K562 (cell line): Measurements from ENCODE around the gene KIFC3. TPM values are rescaled to one million over a fixed set of nuclear protein-coding genes. Genes with fewer than 3 reads are reported as not detected.

Experiments used
- DNMT1 ChIP-seq: fragments of 450-650 bp; IDR thresholded peaks from 2 replicates; pipeline ENCODE4 v1.6.1; 2016; ENCODE audit warnings: antibody characterized with exemption, mild to moderate bottlenecking
- FOXK2 ChIP-seq, 2 experiments: fragments of 450-650 bp; IDR thresholded peaks in 1 of 2; conservative IDR thresholded peaks in 1 of 2; 2 replicates each; pipeline ENCODE4 v1.6.1; 2016; ENCODE audit warnings: low read depth in 2 of 2, mild to moderate bottlenecking in 1 of 2
- KLF1 ChIP-seq: fragments of 450-650 bp; IDR thresholded peaks from 2 replicates; pipeline ENCODE4 v1.6.1; 2016; ENCODE audit warnings: missing genetic modification characterization, missing compliant biosample characterization
- PPARD ChIP-seq: fragments of 250-450 bp; sonication (Bioruptor Pico); IDR thresholded peaks from 2 replicates; pipeline ENCODE4 v1.8.0; 2022; ENCODE audit warnings: inconsistent platforms, mild to moderate bottlenecking, moderate library complexity
- SETDB1 ChIP-seq: IDR thresholded peaks from one replicate; pipeline ENCODE4 v1.6.1; 2012; ENCODE audit warnings: low read length, control low read depth, inconsistent platforms
- SIN3B ChIP-seq: fragments of 450-650 bp; IDR thresholded peaks from 2 replicates; pipeline ENCODE4 v1.6.1; 2017; ENCODE audit warnings: low read depth, mild to moderate bottlenecking, moderate library complexity
- SREBF1 ChIP-seq: fragments of 150-350 bp; IDR thresholded peaks from 2 replicates; pipeline ENCODE4 v1.6.1; 2014; ENCODE audit warnings: antibody characterized with exemption, low read depth, low read length, borderline replicate concordance
- ZBTB7A ChIP-seq: IDR thresholded peaks from 2 replicates; pipeline ENCODE4 v1.6.1; 2011; ENCODE audit warnings: low read depth, mild to moderate bottlenecking, low read length, moderate library complexity, borderline replicate concordance; ENCODE audit not compliant: control insufficient read depth
- ZC3H8 ChIP-seq: fragments of 450-650 bp; IDR thresholded peaks from 2 replicates; pipeline ENCODE4 v1.6.1; 2017
- ZNF140 ChIP-seq: fragments of 250-450 bp; sonication (Bioruptor Pico); IDR thresholded peaks from 2 replicates; pipeline ENCODE4 v1.8.0; 2021; ENCODE audit warnings: moderate library complexity, mild to moderate bottlenecking, inconsistent platforms
- ZNF184 ChIP-seq: sonication (generic); formaldehyde crosslinking; IDR thresholded peaks from 2 replicates; pipeline ENCODE4 v1.5.0; 2020; ENCODE audit warnings: missing genetic modification reagents
- polyA plus RNA-seq, 8 experiments: library from polyadenylated mRNA; depleted of rRNA in 4 of 8; stranded (reverse) in 5 of 8; unstranded in 3 of 8; fragments of >200 nt; fragmentation: Nextera tagmentation in 2 of 8; fragmentation: Illumina TruSeq in 1 of 8; extraction: Ambion mirVana in 2 of 8; extraction: Trizol in 1 of 8; gene quantifications; 2 replicates each; pipeline versions ENCODE4 v1.2.1 to v1.2.3, GENCODE V29; 2011 to 2014; ENCODE audit warnings: inconsistent platforms in 1 of 8, missing spikeins in 1 of 8
- total RNA-seq, 7 experiments: library from RNA; depleted of rRNA in 6 of 7; stranded (reverse); fragments of >200 nt in 6 of 7; fragmentation: Illumina TruSeq in 2 of 7; extraction: Trizol in 2 of 7; gene quantifications; 2 replicates each; pipeline versions ENCODE4 v1.2.1 to v1.2.3, GENCODE V29; 2011 to 2021; ENCODE audit warnings: low replicate concordance in 1 of 7
- TF ChIP-seq, protein P1 (sequence below): IDR thresholded peaks from 3 replicates; pipeline ENCODE4 v1.6.1; 2011; ENCODE audit warnings: borderline replicate concordance, mild to moderate bottlenecking; ENCODE audit not compliant: insufficient read length, insufficient read depth
- TF ChIP-seq, protein P2 (sequence below), 2 experiments: IDR thresholded peaks in 1 of 2; conservative IDR thresholded peaks in 1 of 2; 2 replicates each; pipeline ENCODE4 v1.6.1; 2016; ENCODE audit warnings: low read depth in 2 of 2, mild to moderate bottlenecking in 1 of 2, missing compliant biosample characterization in 1 of 2, missing genetic modification characterization in 1 of 2, moderate library complexity in 1 of 2
- TF ChIP-seq, protein P3 (sequence below): fragments of 450-650 bp; formaldehyde crosslinking; conservative IDR thresholded peaks from 2 replicates; pipeline ENCODE4 v1.4.0; 2022; ENCODE audit warnings: mild to moderate bottlenecking, missing genetic modification characterization
- TF ChIP-seq, protein P4 (sequence below): fragments of 250-450 bp; sonication (Bioruptor Pico); IDR thresholded peaks from 2 replicates; pipeline ENCODE4 v1.5.0; 2020; ENCODE audit warnings: mild to moderate bottlenecking, borderline replicate concordance
- TF ChIP-seq, protein P5 (sequence below): fragments of 450-650 bp; IDR thresholded peaks from 2 replicates; pipeline ENCODE4 v1.6.1; 2017; ENCODE audit warnings: mild to moderate bottlenecking, moderate library complexity

The KIFC3 gene
- total and polyA plus RNA-seq, 9 of the 15 experiments (the other 6 are each of a cell fraction or from before 2014, with no cell fraction given) = 0.23 to 105 (median 26.2) TPM

DNA sequence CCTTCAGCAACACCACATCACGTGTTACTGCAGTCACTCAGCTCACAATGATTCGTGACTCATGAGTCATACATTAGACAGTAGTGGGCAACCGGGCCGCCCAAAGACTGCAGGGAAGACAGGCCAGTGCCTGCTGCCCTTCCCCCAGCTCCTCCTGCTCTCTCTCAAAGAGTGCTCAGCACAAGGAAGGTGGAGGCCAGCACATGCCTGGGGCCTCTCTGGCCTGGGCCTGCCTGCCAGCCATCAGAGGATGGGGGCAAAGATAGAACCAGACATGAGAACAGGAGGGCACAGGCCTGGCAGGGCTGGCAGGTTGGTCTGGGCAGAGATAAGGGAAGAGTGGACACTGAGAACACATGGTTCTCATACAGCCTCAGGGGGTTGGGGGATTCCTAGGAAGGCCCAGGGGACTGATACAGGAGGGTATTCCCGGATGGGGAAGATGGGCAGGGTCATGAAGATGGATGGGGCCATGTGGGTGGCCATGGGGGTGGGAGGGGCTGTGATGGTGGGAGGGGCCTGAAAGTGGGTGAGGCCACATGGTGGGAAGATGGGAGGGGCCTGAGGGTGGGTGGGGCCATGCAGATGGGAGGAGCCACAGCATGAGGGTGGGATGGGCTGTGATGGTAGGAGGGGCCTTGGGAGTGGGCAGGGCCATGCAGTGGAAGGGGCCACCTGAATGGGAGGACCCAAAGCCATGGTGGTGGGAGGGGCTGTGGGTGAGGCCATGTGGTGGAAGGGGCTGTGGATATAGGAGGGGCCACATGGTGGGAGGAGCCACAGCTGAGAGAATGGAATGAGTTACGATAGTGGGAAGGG lies 37.7 kb downstream of the KIFC3 start (continued):
- TF ChIP-seq, protein P1, sequence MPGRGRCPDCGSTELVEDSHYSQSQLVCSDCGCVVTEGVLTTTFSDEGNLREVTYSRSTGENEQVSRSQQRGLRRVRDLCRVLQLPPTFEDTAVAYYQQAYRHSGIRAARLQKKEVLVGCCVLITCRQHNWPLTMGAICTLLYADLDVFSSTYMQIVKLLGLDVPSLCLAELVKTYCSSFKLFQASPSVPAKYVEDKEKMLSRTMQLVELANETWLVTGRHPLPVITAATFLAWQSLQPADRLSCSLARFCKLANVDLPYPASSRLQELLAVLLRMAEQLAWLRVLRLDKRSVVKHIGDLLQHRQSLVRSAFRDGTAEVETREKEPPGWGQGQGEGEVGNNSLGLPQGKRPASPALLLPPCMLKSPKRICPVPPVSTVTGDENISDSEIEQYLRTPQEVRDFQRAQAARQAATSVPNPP = no peak
- TF ChIP-seq ZNF184 (CRISPR knock-in tag) (no peak), PPARD (CRISPR knock-in tag) (no peak), KLF1 (no peak), ZNF140 (CRISPR knock-in tag) (no peak), ZBTB7A (peak; percentile 72; the same call in 1 of the 2 replicates), SIN3B (no peak), SREBF1 (no peak), ZC3H8 (no peak), DNMT1 (no peak), FOXK2 (conservative IDR thresholded peaks at IDR 0.05 in 1 of 2, IDR thresholded peaks at IDR 0.05 in 1 of 2; ENCODE audit: low read depth in 2 of 2) (peak; percentile 82 to 90; a peak in 3 of 4 replicates), SETDB1 (no peak)
- TF ChIP-seq, protein P2, sequence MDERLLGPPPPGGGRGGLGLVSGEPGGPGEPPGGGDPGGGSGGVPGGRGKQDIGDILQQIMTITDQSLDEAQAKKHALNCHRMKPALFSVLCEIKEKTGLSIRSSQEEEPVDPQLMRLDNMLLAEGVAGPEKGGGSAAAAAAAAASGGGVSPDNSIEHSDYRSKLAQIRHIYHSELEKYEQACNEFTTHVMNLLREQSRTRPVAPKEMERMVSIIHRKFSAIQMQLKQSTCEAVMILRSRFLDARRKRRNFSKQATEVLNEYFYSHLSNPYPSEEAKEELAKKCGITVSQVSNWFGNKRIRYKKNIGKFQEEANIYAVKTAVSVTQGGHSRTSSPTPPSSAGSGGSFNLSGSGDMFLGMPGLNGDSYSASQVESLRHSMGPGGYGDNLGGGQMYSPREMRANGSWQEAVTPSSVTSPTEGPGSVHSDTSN (CRISPR knock-in tag; IDR thresholded peaks at IDR 0.05; ENCODE audit: low read depth) = no peak
- TF ChIP-seq, protein P2 (tag; conservative IDR thresholded peaks at IDR 0.05; ENCODE audit: low read depth) = 0 out of 2 replicates have a peak, but pooled peaks have one; percentile 20
- TF ChIP-seq, protein P3, sequence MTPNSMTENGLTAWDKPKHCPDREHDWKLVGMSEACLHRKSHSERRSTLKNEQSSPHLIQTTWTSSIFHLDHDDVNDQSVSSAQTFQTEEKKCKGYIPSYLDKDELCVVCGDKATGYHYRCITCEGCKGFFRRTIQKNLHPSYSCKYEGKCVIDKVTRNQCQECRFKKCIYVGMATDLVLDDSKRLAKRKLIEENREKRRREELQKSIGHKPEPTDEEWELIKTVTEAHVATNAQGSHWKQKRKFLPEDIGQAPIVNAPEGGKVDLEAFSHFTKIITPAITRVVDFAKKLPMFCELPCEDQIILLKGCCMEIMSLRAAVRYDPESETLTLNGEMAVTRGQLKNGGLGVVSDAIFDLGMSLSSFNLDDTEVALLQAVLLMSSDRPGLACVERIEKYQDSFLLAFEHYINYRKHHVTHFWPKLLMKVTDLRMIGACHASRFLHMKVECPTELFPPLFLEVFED (CRISPR knock-in tag) = 0 out of 2 replicates have a peak, but pooled peaks have one; percentile 50
- TF ChIP-seq, protein P4, sequence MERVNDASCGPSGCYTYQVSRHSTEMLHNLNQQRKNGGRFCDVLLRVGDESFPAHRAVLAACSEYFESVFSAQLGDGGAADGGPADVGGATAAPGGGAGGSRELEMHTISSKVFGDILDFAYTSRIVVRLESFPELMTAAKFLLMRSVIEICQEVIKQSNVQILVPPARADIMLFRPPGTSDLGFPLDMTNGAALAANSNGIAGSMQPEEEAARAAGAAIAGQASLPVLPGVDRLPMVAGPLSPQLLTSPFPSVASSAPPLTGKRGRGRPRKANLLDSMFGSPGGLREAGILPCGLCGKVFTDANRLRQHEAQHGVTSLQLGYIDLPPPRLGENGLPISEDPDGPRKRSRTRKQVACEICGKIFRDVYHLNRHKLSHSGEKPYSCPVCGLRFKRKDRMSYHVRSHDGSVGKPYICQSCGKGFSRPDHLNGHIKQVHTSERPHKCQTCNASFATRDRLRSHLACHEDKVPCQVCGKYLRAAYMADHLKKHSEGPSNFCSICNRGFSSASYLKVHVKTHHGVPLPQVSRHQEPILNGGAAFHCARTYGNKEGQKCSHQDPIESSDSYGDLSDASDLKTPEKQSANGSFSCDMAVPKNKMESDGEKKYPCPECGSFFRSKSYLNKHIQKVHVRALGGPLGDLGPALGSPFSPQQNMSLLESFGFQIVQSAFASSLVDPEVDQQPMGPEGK (CRISPR knock-in tag) = no peak
- TF ChIP-seq, protein P5, sequence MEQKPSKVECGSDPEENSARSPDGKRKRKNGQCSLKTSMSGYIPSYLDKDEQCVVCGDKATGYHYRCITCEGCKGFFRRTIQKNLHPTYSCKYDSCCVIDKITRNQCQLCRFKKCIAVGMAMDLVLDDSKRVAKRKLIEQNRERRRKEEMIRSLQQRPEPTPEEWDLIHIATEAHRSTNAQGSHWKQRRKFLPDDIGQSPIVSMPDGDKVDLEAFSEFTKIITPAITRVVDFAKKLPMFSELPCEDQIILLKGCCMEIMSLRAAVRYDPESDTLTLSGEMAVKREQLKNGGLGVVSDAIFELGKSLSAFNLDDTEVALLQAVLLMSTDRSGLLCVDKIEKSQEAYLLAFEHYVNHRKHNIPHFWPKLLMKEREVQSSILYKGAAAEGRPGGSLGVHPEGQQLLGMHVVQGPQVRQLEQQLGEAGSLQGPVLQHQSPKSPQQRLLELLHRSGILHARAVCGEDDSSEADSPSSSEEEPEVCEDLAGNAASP = no peak
